ENCODE data around the gene PLCH2.

GRCh38 chr1:2515763-2516080 lies 39.6 kb downstream of the PLCH2 start:
- TF ChIP-seq EP300 (IDR thresholded peaks at IDR 0.05; ENCODE audit: low read depth), result no peak
- TF ChIP-seq POLR2AphosphoS5 (IDR thresholded peaks at IDR 0.05), result no peak
- no peak for TF ChIP-seq CTCF (IDR thresholded peaks at IDR 0.05)
- no peak for TF ChIP-seq POLR2A (IDR thresholded peaks at IDR 0.05)

Measured in transverse colon (tissue), 4 donors.